GM18502 (cell line): ENCODE results near the gene ZNF107.
"Not testable (repeated sequence)": the region's sequence is repeated elsewhere in the genome, so short reads cannot be mapped to it uniquely, and the experiment has no call there.

Experiments used
- ATAC-seq: cut with Tn5 transposase; IDR thresholded peaks from one replicate; pipeline ENCODE4 v1.9.1; 2021; ENCODE audit warnings: mild to moderate bottlenecking; ENCODE audit not compliant: unreplicated experiment, poor library complexity

ZNF107 gene

DNA sequence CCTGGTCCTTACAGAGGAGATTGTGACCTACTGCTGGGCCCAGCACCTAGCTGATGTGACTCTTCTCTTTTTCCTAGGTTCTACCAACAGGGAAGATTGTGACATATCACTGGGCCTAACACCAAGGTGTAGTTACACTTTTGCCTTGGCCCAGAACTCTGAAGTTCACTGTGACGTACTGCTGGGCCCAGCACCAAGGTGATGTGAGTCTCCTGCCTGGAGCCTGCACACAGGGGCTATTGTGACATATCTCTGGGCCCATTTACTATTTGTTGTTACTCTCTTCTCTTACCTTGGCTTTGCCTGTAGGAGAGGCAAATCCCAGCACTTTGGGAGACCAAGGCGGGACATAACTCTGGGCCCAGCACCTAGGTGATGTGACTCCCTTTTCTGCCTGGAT is 23.1 kb upstream of the ZNF107 start:
- no peak for ATAC-seq

DNA sequence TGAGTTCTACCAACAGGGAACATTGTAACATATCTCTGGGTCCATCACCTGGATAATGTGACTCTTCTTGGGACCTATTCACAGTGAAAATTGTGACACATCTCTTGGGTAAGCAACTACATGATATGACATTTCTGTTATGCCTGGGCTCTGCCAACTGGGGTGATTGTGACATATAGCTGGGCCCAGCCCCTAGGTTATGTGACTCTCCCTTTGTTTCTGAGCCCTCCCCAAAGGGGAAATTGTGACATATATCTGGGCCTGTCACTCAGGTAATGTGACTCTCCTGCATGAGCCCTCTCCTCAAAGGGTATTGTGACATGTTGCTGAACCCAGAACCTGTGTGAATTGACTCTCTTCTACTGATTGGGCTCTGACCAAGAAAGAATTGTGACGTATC is 22.4 kb upstream of the ZNF107 start:
- no peak for ATAC-seq

DNA sequence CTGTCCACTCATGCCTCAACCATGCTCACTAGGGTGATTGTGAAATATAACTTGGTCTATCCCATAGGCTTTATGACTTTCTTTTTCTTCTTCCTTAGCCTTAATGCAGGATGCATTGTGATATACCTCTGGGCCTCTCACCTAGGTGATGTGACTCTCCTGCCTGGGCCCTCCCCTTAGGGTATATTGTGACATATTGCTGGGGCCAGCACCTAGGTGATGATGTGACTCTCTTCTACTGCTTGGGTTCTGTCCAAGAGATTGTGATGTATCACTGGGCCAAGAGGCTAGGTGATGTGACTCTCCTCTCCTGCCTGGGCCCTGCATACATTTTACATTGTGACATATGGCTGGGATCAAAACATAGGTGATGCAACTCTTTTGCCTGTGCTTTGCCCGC is 14.7 kb upstream of the ZNF107 start:
- ATAC-seq: no peak

DNA sequence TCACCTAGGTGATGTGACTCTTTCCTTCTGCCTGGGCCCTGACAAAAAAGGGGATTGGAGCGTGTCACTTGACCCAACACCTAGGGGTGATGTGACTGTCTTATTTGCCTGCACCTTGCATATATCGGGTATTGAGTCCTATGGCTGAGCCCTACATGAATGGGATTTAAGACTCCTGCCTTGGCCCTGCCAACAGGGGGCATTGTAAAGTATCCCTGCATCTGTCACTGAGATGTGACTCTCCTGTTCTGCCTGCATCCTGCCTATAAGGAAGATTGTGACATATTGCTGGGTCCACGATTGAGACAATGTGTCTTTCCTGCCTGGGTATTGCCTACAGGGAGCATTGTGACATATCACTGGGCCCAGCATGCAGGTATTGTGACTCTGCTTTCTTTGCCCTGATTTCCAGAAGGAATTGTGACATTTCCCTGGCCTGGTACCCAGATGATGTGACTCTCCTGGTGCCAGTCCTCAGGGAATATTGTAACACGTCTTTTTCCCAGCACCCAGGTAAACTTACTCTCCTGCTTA is 14.2 kb upstream of the ZNF107 start:
- ATAC-seq: no peak

DNA sequence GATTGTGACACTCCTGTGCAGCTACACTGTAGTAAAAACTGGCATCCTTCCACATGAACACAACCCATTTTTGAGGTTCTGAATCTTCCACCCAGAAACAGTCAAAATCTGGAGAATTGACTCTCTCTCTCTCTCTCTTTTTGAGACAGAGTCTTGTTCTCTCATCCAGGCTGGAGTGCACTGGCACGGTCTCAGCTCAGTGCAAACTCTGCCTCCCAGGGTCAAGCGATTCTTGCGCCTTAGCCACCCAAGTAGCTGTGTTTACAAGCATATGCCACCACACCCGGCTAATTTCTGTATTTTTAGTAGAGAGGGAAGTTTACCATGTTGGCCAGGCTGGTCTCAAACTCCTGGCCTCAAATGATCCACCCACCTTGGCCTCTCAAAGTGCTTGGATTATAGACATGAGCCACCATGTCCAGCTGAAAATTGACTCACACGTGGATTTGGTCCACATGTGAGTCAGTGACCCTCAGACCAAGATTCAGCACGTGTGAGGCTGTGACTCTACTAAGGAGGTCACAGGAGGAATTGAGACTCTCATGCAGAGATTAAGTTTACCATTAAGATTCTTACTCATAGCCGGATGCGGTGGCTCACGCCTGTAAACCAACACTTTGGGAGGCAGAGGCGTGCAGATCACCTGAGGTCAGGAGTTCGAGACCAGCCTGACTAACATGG is 12.1 kb upstream of the ZNF107 start:
- ATAC-seq: no peak

DNA sequence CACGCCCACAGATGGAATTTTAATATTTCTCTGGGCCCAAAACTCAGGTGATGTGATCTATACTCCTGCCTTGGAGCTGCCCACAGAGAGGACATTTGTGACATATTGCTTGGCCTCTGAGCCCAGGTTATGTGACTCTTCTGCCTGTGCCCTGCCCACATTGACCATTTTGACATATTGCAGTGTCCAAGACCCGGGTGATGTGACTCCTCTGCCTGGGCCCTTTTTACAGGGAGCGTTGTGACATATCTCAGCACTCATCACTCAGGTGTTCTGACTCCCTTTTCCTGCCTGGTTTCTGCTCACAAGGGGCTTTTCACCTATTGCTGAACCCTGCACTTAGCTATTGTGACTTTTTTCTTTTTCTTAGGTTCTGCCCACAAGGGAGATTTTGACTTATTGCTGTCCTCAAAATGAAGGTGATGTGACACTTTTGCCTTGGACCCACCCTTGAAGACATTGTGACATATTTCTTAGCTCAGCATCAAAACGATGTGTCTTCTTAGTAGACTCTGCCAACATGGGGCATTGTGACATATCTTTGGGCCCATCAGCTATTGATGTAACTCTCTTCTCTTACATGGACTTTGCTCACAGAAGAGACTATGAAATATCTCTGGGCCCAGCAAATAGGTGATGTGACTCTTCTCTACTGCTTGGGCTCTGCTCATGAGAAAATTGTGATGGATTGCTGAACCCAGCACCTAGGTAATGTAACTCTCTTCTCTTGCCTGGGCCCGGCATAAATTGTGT is 11.0 kb upstream of the ZNF107 start:
- ATAC-seq: no peak

DNA sequence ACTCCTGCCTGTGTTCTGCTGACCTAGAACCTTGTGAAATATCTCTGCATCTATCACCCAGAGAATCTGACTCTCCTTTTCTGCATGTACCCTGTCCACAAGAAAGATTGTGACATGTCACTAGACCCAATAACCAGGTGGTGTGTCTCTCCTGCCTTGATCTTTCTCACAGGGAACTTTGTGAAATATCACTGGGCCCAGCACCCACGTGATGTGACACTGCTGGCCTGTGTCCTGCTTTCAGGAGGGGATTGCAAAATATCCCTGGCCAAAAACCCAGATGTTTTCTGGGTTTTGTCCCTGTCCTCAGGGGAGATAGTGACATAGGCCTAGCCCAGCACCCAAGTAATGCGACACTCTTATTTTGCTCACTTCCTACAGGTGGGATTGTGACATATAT is 10.1 kb upstream of the ZNF107 start:
- no peak for ATAC-seq

DNA sequence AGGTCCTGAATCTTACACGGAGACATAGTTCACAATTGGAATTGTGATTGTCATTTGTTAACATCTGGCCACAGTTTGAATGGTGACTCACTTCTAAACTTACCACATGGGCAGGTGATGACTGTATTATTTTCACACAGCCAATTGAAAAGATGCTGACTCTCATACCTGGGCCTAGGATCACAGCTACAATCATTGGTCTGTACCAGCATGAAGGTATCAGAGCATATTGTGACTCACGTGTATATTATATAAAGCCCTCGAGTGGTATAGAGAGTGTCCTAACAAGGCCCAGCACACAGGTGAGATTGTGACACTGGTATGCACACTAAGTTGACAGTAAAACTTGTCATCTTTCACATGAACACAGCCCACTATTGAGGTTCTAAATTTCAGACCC is 9.4 kb upstream of the ZNF107 start:
- no peak for ATAC-seq

DNA sequence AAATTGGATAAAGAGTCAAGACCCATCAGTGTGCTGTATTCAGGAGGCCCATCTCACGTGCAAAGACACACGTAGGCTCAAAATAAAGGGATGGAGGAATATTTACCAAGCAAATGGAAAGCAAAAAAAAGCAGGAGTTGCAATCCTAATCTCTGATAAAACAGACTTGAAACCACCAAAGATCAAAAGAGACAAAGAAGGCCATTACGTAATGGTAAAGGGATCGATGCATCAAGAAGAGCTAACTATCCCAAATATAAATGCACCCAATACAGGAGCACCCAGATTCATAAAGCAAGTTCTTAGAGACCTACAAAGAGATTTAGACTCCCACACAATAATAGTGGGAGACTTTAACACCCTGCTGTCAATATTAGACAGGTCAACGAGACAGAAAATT is 3.8 kb upstream of the ZNF107 start:
- not testable (repeated sequence) for ATAC-seq

DNA sequence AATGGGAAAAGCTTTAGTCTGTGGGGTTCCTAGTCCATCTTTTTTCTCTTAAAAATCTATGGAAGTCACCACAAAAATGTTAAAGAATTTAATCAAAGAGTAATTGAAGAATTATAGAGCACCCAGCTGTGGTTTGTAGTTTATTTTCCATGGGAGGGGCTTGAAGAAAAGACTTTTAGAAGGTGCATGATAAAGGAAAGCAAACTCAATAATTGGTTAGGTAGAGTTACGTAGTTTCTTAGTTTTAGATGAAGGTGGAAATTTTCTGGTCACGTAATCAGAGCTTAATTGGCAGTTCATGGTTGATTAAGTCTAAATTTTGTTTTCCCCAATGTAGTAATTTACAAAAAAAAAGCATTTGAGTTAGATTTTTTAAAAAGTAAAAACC is 724 bp downstream of the ZNF107 start:
- ATAC-seq: no peak

DNA sequence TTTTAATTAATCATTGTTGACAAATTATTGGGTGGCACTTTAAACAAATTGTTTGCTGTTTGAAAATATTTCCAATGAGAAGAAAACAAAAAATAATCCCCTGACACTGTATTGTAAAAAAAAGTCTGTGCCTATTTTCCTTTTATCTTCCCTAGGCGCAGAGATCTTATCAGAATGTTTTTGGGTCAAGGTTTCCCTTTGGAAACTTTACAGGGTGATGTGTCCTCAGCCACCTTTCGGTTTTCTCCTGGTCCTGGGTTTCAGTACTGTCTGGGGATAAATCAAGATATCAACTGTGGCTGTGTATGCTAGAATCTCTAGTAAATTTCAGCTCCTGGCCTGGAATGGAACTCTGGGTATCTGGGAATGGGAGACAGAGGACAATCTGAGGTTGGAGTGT is 1.4 kb downstream of the ZNF107 start:
- ATAC-seq: no peak

DNA sequence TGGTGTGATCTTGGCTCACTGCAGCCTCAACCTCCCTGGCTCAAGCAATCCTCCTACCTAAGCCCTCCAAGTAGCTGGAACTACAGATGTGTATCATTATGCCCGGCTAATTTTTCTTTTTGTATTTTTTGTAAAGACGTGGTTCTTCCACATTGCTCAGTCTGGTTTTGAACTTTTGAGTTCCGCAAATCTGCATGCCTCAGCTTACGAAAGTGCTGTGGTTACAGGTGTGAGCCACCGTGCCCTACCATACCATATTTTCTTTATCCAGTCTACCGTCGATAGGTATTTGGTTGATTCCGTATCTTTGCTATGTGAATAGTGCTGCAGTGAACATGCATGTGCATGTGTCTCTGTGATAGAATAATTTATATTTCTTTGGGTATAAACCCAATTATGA is 6.5 kb downstream of the ZNF107 start:
- ATAC-seq: no peak

DNA sequence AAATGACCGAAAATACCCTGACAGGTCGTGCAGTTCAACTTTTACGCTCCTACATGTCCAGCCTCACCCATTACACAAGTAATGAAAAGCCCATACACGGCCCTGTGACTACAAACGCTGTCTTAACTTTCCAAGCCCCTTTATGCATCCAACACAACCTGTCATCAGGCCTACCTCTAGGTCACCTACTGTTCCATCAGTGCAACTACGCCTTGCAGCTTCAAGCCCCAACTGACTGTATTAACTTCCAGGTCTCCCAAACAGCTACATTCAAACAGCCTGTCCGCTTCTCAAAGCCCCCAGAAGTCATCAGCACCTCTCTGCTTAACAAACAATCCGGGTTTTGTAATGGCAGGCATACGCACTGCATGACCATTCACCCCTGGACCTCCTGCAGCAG is 19.2 kb downstream of the ZNF107 start:
- ATAC-seq: no peak

DNA sequence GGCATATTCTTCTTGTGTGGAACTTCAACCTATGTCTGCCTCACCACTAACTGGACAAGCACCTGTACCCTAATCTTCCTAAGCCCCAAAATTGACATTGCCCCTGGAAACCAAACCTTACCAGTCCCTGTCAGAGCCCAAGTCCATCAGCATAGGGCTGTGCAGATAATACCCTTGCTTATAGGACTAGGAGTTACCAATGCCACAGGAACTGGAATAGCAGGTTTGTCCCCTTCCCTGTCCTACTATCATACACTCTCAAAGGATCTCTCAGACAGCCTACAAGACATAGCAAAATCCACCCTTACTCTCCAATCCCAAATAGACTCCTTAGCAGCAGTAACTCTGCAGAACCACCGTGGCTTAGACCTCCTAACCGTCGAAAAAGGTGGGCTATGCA is 19.8 kb downstream of the ZNF107 start:
- no peak for ATAC-seq

DNA sequence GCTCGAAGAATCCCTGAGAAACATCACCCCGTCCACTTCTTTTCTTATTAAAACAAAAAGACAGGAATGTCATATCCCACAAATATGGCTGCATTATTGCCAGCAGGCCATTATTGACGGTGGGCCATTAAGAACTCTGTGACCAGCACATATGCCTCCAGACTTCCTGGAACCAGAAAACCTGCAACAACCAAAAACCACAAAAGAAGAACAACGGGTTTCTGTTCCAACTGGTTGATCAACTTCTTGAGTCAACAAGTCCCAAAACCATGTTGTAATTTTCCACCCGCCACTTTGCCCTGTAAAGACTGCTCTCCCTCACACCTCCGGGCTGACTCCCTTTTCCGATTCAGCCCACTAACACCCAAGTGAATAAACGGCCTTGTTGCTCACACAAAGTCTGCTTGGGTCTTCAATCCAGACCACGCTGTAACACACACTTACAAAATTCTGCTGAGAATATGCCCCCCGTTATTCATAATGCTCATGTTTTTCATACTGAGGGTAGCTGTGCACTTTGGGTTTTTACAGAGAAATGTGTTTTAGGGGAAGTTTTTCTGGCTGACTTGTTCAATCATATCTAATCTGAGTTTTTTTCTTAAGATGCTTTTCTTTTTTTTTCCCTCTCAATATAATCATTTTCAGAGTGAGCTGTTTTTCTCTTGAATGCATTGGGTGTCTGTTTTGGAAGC is 20.7 kb downstream of the ZNF107 start:
- ATAC-seq: peak; percentile 56

DNA sequence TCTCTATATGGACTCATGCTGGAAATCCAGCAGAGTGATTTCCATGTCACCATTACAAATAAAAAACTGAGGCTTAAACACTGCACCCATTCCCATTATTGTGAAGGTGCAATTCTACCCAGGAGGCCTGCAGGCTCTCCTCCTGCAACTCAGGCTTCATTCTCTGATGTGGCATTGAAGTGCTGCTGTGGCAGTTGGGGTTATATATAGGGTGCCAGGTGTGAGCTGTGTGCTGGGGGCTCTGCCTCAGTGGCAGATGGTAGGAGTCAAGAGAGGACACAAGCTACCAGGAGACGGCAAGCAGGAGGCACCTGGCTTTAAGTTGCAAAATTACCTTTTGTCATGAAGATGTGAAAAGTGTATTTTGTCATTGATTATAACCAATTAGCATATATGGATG is 21.3 kb downstream of the ZNF107 start:
- no peak for ATAC-seq

DNA sequence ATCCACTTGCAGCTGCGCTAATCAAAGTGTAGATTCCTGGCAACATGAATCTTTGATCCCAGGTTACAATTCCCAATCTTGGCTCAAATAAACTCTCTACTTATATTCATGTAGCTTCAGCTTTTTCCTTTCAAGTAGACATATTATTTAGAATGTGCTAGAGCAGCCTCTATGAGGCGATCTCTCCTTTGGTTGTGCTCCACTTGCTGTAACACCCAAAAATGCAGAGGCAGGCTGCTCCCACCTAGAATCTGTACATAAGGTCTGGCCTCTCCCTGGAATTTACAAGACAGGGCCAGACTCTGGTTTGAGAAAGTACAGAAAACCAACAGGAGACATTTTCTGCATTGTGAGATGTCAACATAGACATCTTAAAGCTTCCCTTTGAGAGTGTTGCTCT is 23.1 kb downstream of the ZNF107 start:
- no peak for ATAC-seq

DNA sequence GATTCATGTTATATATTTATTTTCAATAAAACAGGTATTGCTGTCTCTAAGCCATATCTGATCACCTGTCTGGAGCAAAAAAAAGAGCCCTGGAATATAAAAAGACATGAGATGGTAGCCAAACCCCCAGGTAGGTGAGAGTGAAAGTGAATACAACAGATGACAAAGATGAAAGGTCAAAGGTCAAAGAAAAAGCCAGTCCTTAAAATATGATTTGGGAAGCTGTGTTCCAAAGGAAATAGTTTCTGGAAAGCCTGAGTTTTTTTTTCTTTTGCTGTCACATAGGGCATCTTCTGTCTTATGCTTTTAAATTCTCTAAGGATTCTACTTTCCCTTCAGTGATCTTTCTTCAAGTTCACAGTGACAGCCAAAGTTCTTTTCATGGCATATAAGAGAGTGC is 25.9 kb downstream of the ZNF107 start:
- ATAC-seq: no peak

DNA sequence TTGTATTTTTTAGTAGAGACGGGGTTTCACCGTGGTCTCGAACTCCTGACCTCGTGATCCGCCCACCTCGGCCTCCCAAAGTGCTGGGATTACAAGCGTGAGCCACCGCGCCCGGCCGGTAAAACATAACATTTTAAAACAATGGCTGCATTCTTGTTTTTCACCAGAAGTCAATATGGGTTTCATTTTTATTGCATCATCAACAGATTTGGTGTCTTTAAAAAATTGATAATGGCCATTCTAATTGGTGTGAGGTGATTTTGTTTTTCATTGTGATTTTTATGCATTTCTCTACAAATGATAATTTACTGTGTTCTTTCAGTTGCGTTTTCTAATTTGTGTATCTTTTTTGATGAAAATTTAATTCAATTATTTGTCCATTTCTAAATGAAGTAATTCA is 31.9 kb downstream of the ZNF107 start:
- ATAC-seq: not testable (repeated sequence)

DNA sequence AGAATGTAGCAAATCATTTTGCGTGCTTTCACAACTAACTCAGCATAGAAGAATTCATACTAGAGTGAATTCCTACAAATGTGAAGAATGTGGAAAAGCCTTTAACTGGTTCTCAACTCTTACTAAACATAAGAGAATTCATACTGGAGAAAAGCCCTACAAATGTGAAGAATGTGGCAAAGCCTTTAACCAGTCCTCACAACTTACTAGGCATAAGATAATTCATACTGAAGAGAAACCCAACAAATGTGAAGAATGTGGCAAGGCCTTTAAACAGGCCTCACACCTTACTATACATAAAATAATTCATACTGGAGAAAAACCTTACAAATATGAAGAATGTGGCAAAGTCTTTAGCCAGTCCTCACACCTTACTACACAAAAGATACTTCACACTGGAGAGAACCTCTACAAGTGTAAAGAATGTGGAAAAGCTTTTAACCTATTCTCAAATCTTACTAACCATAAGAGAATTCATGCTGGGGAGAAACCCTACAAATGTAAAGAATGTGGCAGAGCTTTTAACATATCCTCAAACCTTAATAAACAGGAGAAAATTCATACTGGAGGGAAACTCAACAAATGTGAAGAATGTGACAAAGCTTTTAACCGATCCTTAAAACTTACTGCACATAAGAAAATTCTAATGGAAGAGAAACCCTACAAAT is 40.8 kb downstream of the ZNF107 start:
- ATAC-seq: no peak

DNA sequence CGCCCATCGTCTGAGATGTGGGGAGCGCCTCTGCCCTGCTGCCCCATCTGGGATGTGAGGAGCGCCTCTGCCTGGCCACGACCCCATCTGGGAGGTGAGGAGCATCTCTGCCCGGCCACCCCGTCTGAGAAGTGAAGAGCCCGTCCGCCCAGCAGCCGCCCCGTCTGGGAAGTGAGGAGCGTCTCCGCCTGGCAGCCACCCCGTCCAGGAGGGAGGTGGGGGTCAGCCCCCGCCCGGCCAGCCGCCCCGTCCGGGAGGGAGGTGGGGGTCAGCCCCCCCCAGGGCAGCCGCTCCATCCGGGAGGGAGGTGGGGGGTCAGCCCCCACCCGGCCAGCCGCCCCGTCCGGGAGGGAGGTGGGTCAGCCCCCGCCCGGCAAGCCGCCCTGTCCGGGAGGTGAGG is 52.0 kb downstream of the ZNF107 start:
- ATAC-seq: not testable (repeated sequence)
